ENCODE measurements around the gene GJA4.

GJA4 gene

GRCh38 chr1:34792868-34793727 lies at the start of gene GJA4:
GJA4 (plus strand) TSS chr1:34792999; CDS start chr1:34794214, 1,215 bp downstream.
- peak within 1 kb of the TSS; percentile 6 to 38 (median 25) for H3K4me3 ChIP-seq
- peak within 1 kb of the TSS in 9 of 21 experiments; percentile 0 to 65 (median 41) for H3K27ac ChIP-seq

GRCh38 chr1:34743775-34744174 lies 49.0 kb upstream of the GJA4 start:
- Histone ChIP-seq H3K4me3 (no peak overlapping the region), H3K27ac (no peak overlapping the region)

- Histone ChIP-seq H3K4me3 (no peak overlapping the region), H3K27ac (no peak overlapping the region)
Measured at GRCh38 chr1:34744851-34745250, 47.9 kb upstream of the GJA4 start.

- no peak overlapping the region for H3K27ac ChIP-seq
Measured at GRCh38 chr1:34745666-34746065, 47.1 kb upstream of the GJA4 start.

GRCh38 chr1:34746101-34746500 lies 46.7 kb upstream of the GJA4 start:
- Histone ChIP-seq H3K27ac (no peak overlapping the region), H3K4me3 (no peak overlapping the region)

More at GRCh38 chr1:34745666-34746065, 47.1 kb upstream of the GJA4 start:
- H3K4me3 ChIP-seq: no peak overlapping the region

GRCh38 chr1:34746785-34747637 lies 45.8 kb upstream of the GJA4 start:
- no peak overlapping the region for H3K4me3 ChIP-seq
- H3K27ac ChIP-seq: no peak overlapping the region

GRCh38 chr1:34747638-34747941 lies 45.2 kb upstream of the GJA4 start:
- Histone ChIP-seq H3K4me3 (no peak overlapping the region), H3K27ac (no peak overlapping the region)

GRCh38 chr1:34749992-34750391 lies 42.8 kb upstream of the GJA4 start:
- no peak overlapping the region for H3K27ac ChIP-seq
- no peak overlapping the region for H3K4me3 ChIP-seq

GRCh38 chr1:34750610-34751009 lies 42.2 kb upstream of the GJA4 start:
- no peak overlapping the region for H3K27ac ChIP-seq
- H3K4me3 ChIP-seq: no peak overlapping the region

GRCh38 chr1:34753163-34753562 lies 39.6 kb upstream of the GJA4 start:
- no peak overlapping the region for H3K4me3 ChIP-seq
- H3K27ac ChIP-seq: peak overlapping the region in 2 of 21 experiments; percentile 91

GRCh38 chr1:34754964-34755637 lies 37.7 kb upstream of the GJA4 start, which contains the start of gene GJB5:
GJB5 (plus strand) TSS chr1:34755047; CDS start chr1:34757331, 2,284 bp downstream.
- H3K4me3 ChIP-seq: peak within 1 kb of the TSS; percentile 0 to 37 (median 27)
- H3K27ac ChIP-seq: peak within 1 kb of the TSS; percentile 49 to 93 (median 83)

- Histone ChIP-seq H3K4me3 (peak overlapping the region; percentile 0 to 37 (median 23)), H3K27ac (peak overlapping the region in 20 of 21 experiments; percentile 9 to 93 (median 82))
Measured at GRCh38 chr1:34755961-34756360, 36.8 kb upstream of the GJA4 start.

- Histone ChIP-seq H3K27ac (no peak overlapping the region), H3K4me3 (no peak overlapping the region)
Measured at GRCh38 chr1:34757386-34757785, 35.4 kb upstream of the GJA4 start.

- H3K4me3 ChIP-seq: no peak overlapping the region
- peak overlapping the region in 3 of 21 experiments; percentile 12 to 51 (median 16) for H3K27ac ChIP-seq
Measured at GRCh38 chr1:34758751-34759150, 34.0 kb upstream of the GJA4 start.

GRCh38 chr1:34759503-34760357 lies 33.1 kb upstream of the GJA4 start, which contains the start of gene GJB4:
GJB4 (plus strand) TSS chr1:34759740; CDS start chr1:34761255, 1,515 bp downstream.
- H3K27ac ChIP-seq: peak within 1 kb of the TSS in 6 of 21 experiments; percentile 12 to 63 (median 46)
- no peak within 1 kb of the TSS for H3K4me3 ChIP-seq

GRCh38 chr1:34761176-34761761 lies 31.5 kb upstream of the GJA4 start:
- H3K27ac ChIP-seq: no peak overlapping the region
- H3K4me3 ChIP-seq: no peak overlapping the region

GRCh38 chr1:34761776-34762307 lies 31.0 kb upstream of the GJA4 start:
- peak overlapping the region in 1 of 21 experiments; percentile 38 for H3K27ac ChIP-seq
- no peak overlapping the region for H3K4me3 ChIP-seq

GRCh38 chr1:34762474-34763141 lies 30.2 kb upstream of the GJA4 start:
- Histone ChIP-seq H3K4me3 (no peak overlapping the region), H3K27ac (peak overlapping the region in 1 of 21 experiments; percentile 1)

Data from skin epidermis (tissue), 12 donors.